HPDE6-E6E7 (cell line): Measurements from ENCODE around the gene TSPAN7.

Experiments used
- DNase-seq: peaks from one replicate; pipeline ENCODE4 v3.0.0; 2011; ENCODE audit warnings: missing footprints; ENCODE audit errors: extremely low spot score

Gene TSPAN7

DNA sequence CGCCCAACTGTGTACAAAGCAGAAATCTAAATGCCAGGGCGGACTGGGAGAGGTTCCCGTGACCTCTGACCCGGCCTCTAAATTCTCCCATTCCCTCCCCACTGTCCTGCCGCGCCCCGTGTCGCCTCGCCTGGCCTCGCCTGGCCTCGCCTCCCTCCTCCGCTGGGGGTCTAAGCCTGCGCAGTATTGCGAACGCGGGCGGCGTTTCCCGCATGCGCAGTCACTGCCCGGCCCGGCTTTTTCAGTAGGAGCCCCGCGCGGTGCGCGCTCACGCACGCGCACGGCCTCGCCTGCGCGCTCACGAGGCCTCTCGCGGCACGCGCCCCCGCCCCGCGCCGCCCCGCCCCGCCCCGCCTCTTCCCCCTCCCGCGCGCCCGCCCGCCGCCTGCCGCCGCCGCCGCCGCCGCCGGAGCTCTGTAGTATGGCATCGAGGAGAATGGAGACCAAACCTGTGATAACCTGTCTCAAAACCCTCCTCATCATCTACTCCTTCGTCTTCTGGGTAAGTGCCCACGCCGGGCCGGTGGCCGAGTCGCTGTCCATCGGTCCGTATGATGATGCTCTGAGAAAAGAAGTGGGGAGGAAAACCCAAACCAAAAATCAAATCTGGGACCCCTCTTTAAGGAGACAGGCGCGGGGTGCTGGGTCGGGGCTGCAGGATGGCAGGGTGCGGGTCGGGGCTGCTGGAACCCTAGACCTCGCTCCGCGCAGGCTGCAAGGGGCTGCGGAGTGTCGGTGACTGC, at the start of gene TSPAN7:
Gene TSPAN7 (plus strand): TSS at position 417 of the 743 bp plus-strand sequence. CDS start 5 bp downstream, at position 422.
- peak; percentile 47 for DNase-seq

DNA sequence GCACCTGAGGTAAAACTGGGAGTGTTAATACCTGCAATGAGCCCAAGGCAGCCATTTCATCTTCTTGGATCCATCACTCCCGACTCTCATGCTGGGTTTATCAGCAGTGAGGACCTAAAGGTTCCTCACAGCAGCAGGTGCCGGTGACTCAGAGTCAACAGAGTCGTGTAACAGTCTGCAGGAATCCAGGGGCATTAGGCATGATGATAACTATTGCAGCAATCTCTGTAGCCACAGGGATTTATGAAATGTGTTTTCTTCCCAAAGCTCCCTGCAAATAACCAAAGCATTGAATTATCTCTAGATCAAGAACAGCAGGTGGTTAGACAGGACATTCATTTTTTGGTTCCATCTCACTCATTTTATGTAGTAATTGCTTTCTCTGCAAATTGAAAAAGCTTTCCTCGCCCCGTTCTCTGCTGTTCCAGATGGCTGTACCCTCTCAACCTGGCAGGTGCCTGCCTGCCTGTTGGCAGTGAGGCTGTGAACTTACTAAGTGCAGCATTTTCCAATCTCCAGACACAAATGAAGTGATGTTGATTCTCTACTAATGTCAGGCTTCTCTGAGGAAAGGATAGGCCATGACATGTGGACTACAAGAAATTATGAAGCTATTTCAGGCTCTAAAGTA, 48.1 kb upstream of the TSPAN7 start:
- DNase-seq, result no peak

GRCh38 chrX:38514016-38514854, 47.1 kb upstream of the TSPAN7 start:
- DNase-seq, result no peak

- no peak for DNase-seq
Observed at GRCh38 chrX:38515291-38515690, 46.1 kb upstream of the TSPAN7 start.

DNA sequence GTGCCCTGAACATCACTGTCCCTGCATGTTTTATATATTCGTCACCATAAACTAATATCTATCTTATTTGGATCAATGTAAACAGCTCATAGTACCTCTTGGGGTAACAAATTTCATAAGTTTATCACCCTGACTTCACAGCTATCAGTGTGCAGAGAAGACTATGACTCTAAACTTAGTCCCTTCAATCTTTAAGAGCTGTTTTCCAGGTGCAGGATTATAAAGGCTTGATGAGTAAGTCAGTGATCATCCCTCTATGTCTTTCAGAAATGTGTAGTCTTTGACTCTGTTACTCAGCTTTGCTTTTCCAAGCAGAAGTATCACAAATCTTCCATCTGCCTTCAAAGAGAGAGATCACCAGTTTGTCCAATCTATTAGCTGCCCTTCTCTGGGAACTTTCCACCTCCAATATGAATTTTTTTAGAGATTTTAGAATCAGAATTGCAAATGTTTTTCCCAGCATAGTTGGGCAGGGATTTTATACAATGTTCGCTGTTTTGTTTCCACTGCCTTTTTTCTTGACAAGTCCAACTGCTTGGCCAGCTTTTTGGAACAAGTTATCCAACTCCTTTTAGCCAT, 45.1 kb upstream of the TSPAN7 start:
- no peak for DNase-seq

DNA sequence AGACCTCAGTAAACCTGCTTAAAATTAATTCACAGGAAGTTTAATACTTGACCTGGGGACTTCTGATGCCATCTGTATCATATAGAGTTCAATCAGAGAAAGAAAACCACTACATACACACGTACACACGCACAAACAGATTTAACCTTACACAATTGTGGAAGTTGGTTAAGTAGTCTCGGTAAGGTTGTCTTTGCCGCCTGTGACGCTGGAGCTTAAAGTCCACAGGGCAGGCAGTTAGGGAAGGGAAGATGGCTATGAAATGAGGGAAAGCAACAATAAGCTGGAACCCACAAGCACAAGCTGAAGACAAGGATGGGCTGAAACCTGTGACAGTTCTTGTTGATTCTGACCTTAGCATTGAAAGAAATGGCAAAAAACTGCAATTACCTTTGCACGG, 41.7 kb upstream of the TSPAN7 start:
- no peak for DNase-seq

GRCh38 chrX:38538134-38538533, 23.2 kb upstream of the TSPAN7 start:
- no peak for DNase-seq

DNA sequence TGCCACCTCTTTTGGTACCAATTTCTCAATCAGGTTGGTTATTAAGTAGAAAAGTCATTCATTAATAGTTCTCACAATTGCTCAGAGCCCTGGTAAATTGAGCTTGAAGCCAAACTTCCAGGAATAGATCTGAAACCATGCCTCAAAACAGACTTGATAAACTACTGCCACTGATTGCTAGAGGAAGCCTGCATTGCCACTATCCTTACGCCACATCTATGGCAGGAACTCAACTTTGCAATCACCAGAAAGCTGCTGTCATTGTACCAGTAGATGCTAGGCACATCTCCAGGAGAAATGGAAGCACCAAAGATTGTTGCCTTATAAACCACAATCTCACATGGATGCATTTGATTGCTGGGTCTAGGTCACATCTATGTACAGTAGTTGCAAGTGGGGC, 21.6 kb upstream of the TSPAN7 start:
- no peak for DNase-seq

DNA sequence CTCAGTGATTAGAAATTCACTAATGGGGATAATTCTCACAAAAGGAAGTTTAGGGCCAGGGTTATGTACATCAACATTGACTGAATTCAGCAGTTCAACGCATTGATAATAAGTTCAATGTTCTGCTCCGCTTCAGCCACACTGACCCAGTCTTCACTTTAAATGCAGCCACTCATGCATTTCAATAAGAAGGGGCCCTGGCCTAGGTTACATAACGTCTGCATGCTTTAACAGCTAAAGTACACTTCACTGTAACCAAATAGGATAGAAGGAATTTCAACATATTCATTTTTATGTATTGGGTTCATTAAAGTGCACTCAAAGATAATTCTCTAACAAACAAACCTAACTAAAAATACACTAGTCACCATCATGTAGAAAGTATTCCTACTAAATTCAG, 12.8 kb upstream of the TSPAN7 start:
- DNase-seq, result no peak

DNA sequence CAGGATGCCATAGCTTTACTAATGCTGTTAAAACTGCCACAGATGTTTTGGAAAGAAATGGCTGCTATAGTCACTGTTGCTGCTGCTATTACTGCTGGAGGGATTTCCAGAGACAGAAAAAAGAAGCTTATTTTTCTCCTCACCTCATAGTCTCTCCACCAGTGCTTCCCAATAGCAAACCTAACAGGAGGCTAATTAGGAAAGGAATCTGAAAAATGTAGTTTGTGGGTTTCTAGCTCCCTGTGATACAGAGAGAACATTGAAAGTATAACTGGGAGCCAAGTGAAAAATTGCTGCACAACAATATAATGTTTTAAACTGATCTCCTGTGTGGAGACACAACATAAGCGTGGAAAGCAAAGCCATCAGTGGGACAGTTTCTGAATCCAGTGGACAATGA, 8.6 kb upstream of the TSPAN7 start:
- DNase-seq, result no peak

DNA sequence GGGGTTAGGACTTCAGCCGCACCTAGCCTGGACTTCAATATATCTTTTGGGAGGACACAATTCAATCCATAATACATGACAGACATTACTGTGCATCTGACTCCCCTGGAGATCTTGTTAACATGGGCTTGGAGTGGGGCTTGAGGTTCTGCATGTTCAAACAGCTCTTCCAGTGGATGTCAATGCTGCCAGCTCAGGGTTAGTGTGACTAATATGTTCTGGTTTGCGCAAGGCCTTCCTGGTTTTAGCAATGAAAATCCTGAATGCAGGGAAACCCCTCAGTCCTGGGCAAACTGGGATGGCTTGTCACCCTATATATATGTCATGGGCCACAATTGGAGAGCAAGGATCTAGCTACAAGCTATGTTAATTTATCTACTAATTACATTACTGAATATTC, 2.7 kb upstream of the TSPAN7 start:
- no peak for DNase-seq

DNA sequence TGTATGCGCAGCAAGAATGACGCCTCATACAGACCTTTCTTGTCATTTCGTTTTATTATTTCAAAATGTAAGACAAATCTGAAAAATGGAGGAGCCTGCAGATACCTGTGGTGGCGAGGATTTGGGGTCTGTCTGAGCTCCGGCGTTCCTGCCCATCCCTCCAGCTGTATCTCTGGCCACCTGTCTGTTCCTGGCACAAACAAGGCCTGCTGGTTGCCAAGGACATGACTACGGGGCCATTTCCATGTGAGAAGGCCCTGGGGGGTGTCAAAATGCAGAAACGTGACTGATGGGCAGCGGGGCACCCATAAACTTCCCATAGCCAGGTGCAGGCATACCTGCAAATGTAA, 591 bp upstream of the TSPAN7 start:
- no peak for DNase-seq

- DNase-seq, result no peak
Observed at GRCh38 chrX:38561951-38562719, 793 bp downstream of the TSPAN7 start.

- DNase-seq, result no peak
Observed at GRCh38 chrX:38563030-38563429, 1.7 kb downstream of the TSPAN7 start.

- peak; percentile 10 for DNase-seq
Observed at GRCh38 chrX:38570396-38570795, 9.1 kb downstream of the TSPAN7 start.

- no peak for DNase-seq
Observed at GRCh38 chrX:38571058-38571457, 9.7 kb downstream of the TSPAN7 start.

DNA sequence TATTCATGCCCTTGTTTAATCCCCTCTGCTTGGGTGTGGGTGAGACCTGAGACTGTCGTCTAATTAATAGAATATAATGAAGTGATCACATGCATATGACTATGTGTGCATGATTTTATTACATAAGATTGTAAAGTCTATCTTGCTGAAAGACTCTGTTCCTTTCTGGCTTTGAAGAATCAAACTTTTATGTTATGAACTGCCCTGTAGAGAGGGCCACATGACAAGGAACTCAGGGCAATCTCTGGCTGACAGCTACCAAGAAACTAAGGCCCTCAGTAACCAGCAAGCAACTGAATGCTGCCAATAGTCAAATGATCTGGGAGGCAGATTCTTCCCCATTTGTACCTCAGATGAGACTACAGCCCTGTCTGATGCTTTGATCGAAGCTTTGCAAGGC, 13.5 kb downstream of the TSPAN7 start:
- DNase-seq, result no peak

- no peak for DNase-seq
Observed at GRCh38 chrX:38575888-38576287, 14.5 kb downstream of the TSPAN7 start.

GRCh38 chrX:38577738-38578137, 16.4 kb downstream of the TSPAN7 start:
- DNase-seq, result no peak

GRCh38 chrX:38578167-38578566, 16.8 kb downstream of the TSPAN7 start:
- peak; percentile 5 for DNase-seq

- no peak for DNase-seq
Observed at GRCh38 chrX:38583181-38583580, 21.8 kb downstream of the TSPAN7 start.

DNA sequence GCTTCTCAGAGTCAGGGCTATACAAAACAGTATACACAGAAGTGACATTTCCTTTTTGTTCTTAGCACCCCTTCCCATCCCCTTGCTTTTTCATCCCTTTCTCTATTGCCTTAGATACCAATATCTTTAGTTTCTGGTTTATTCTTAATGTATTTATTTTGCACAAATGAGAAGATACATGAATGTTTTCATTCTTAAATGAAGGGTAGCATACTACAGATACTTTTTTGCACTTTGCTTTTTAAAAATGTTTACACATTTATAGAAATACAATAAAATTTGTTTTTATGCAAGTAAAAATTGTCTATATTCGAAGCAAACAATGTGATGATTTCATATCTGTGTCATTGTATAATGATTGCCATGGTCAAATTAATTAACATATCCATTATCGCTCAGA, 33.1 kb downstream of the TSPAN7 start:
- no peak for DNase-seq
